ENCODE measurements around the gene AGAP1. TPM values are rescaled to one million over a fixed set of nuclear protein-coding genes. Genes with fewer than 3 reads are reported as not detected.

The AGAP1 gene
- total RNA-seq, 1 donor from 2014 or later: 33.7 TPM

DNA sequence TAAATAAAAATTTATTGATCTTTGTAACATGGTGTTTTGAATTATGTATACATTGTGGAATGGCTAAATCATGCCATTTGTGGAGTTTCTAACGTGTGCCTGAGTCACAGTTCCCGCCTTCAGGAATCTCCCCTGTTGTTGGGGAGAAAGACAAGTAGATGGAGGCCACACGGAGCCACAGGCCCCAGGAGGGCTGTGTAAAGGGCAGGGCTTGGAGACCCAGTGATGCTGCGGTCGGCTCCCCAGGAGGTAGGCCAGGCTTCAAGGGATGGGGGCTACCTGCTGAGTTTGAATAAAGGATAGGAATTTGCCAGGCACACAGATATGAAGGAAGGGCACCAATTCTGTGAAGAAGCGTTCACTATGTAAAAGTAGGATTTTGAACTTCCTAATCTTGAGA lies 417.3 kb downstream of the AGAP1 start:
- DNase-seq (ENCODE audit: low read depth): no peak
- TF ChIP-seq, protein P1, sequence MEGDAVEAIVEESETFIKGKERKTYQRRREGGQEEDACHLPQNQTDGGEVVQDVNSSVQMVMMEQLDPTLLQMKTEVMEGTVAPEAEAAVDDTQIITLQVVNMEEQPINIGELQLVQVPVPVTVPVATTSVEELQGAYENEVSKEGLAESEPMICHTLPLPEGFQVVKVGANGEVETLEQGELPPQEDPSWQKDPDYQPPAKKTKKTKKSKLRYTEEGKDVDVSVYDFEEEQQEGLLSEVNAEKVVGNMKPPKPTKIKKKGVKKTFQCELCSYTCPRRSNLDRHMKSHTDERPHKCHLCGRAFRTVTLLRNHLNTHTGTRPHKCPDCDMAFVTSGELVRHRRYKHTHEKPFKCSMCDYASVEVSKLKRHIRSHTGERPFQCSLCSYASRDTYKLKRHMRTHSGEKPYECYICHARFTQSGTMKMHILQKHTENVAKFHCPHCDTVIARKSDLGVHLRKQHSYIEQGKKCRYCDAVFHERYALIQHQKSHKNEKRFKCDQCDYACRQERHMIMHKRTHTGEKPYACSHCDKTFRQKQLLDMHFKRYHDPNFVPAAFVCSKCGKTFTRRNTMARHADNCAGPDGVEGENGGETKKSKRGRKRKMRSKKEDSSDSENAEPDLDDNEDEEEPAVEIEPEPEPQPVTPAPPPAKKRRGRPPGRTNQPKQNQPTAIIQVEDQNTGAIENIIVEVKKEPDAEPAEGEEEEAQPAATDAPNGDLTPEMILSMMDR (IDR thresholded peaks at IDR 0.05; ENCODE audit: insufficient read depth, low read length, poor library complexity, severe bottlenecking): no peak
- Histone ChIP-seq H3K4me3 (ENCODE audit: low read depth, low read length) (no peak overlapping the region), H3K36me3 (ENCODE audit: control insufficient read depth, insufficient read depth, low read length) (no peaks in the 10 kb centered on the region), H3K27me3 (ENCODE audit: control insufficient read depth, insufficient read depth, low read length) (no peaks in the 10 kb centered on the region)

DNA sequence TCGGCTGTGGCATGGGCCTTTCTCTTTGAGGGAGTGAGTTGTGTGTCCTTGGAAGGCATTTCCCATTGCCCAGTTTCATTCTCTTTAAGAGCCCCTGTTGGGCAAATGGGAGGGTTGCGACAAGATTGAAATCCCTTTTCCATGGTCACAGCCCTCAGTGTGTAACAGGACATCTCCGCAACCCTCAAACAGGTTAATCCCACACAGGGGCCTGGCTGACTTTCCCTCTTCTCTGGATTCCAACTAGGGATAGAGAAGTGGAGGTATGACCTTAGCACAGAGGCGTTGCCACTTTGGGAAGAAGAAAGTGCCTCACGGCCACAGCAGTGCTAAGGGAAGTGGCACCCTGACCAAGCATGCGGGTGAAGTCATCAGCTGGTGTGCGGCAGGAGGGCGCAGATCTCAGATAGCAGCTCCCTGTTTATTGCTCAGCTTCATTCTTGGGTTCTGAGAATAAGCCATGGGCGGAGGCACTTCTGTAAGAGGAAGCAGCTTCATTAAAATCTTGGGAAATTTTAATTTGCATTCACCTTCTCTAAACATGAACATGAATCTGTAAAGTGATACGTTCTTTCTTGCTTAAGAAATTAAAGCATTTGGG lies 417.9 kb downstream of the AGAP1 start:
- H3K27me3 ChIP-seq (ENCODE audit: control insufficient read depth, insufficient read depth, low read length): no peaks in the 10 kb centered on the region
- H3K36me3 ChIP-seq (ENCODE audit: control insufficient read depth, insufficient read depth, low read length): no peaks in the 10 kb centered on the region
- TF ChIP-seq, protein P1 (IDR thresholded peaks at IDR 0.05; ENCODE audit: insufficient read depth, low read length, poor library complexity, severe bottlenecking): no peak
- no peak for DNase-seq (ENCODE audit: low read depth)
- H3K4me3 ChIP-seq (ENCODE audit: low read depth, low read length): no peak overlapping the region

DNA sequence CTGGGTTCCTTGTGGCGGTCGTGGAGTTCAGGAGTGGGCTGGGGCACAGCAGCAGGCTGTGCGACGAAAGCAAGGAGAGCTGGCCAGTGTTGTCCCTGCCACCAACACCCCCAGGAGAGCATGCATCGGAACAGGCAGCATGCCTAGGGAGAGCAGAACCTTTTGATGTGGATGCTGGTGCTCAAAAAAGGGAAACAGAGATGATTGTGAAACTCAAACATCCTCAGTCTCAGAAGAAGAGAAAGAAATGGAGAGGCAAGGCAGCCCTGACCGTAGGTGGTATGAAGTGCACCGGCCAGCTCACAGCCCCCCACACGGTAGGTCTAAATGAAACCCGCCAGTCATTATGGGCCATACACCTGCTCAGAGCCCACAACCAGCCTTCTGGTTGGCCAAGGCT lies 420.9 kb downstream of the AGAP1 start:
- Histone ChIP-seq H3K36me3 (ENCODE audit: control insufficient read depth, insufficient read depth, low read length) (no peaks in the 10 kb centered on the region), H3K4me3 (ENCODE audit: low read depth, low read length) (no peak overlapping the region), H3K27me3 (ENCODE audit: control insufficient read depth, insufficient read depth, low read length) (no peaks in the 10 kb centered on the region)
- TF ChIP-seq, protein P1 (IDR thresholded peaks at IDR 0.05; ENCODE audit: insufficient read depth, low read length, poor library complexity, severe bottlenecking): no peak
- no peak for DNase-seq (ENCODE audit: low read depth)

DNA sequence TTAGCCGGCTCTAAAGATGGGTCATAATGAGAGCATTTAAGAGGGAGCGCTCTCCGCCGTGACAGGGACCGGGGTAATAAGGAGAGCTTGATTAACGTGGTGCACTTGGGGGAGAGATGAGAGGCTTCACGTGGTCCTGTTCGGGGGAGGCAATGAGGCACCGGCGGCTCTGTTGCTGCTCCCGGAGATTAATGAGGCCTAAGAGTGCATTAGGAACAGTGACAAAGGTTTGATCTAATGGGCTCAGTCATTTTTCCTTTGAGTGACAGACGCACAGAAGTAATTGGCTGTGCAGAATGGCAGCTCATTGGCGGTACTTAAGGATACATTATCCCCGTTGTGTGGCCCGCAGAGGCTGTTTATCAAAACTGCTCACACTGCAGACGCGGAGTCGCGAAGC lies 423.7 kb downstream of the AGAP1 start:
- Histone ChIP-seq H3K4me3 (ENCODE audit: low read depth, low read length) (no peak overlapping the region), H3K27me3 (ENCODE audit: control insufficient read depth, insufficient read depth, low read length) (no peaks in the 10 kb centered on the region), H3K36me3 (ENCODE audit: control insufficient read depth, insufficient read depth, low read length) (no peaks in the 10 kb centered on the region)
- DNase-seq (ENCODE audit: low read depth): no peak
- TF ChIP-seq, protein P1 (IDR thresholded peaks at IDR 0.05; ENCODE audit: insufficient read depth, low read length, poor library complexity, severe bottlenecking): no peak

DNA sequence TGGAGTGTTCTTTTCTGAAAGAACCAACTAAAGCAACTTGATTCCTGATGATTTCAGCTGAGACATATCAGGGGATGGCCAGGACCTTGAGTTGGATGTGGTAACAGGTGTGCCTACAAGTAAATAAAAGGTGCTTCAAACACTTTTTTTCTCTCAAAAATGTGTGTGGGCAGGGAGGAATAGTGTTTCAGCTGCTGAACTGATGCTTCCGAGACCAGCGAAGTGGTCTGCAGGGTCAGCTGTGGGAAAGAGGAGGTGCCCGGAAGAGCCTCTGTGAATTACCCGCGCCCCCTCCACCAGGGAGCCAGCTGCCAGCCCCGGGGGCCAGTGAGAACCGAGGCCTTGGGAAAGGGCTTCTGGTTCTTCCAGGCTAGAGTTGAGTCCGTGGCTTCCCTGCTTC lies 425.0 kb downstream of the AGAP1 start:
- no peak overlapping the region for H3K4me3 ChIP-seq (ENCODE audit: low read depth, low read length)
- DNase-seq (ENCODE audit: low read depth): no peak
- no peaks in the 10 kb centered on the region for H3K27me3 ChIP-seq (ENCODE audit: control insufficient read depth, insufficient read depth, low read length)
- TF ChIP-seq, protein P1 (IDR thresholded peaks at IDR 0.05; ENCODE audit: insufficient read depth, low read length, poor library complexity, severe bottlenecking): no peak
- H3K36me3 ChIP-seq (ENCODE audit: control insufficient read depth, insufficient read depth, low read length): no peaks in the 10 kb centered on the region

DNA sequence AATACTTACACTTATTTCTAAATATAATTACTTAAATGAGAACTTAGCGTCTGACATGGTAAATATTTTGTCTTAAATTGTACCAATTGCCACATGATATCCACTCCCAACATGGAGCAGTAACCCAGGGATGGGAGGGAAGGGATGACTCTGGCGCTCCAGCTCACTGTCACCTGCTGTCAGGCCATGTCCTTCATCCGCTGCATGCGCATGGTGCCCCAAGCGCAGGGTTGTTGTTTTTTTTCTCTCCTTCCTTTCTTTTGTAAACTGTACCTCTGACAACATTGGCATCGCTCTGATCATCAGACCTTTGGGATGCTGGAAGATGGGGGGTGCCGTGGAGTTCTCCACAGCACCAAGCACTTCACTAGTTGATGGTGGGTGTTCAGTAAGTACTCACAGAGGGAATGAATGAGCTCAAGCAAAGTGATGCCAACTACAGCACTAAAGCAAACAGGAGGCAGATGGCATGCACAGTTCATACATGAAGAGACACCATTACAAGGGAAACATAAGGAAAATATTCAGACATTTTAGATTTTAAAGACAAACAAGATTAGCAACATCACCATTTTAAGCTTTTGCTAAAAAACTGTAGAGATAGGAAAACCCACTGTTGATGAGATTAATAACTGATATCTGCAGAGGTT lies 426.5 kb downstream of the AGAP1 start:
- Histone ChIP-seq H3K27me3 (ENCODE audit: control insufficient read depth, insufficient read depth, low read length) (no peaks in the 10 kb centered on the region), H3K36me3 (ENCODE audit: control insufficient read depth, insufficient read depth, low read length) (no peaks in the 10 kb centered on the region), H3K4me3 (ENCODE audit: low read depth, low read length) (no peak overlapping the region)
- no peak for DNase-seq (ENCODE audit: low read depth)
- TF ChIP-seq, protein P1 (IDR thresholded peaks at IDR 0.05; ENCODE audit: insufficient read depth, low read length, poor library complexity, severe bottlenecking): no peak
